GM23248 (cell line): ENCODE results near the gene SRC. TPM values are rescaled to one million over a fixed set of nuclear protein-coding genes. Genes with fewer than 3 reads are reported as not detected.

Source experiments
- DNase-seq: peaks from one replicate; pipeline ENCODE4 v3.0.0-alpha.2; 2015
- H2AFZ ChIP-seq: fragments of 200-600 bp; sonication (generic); 2 replicates; pipeline ENCODE4 v1.6.1; 2016; ENCODE audit warnings: antibody characterized with exemption
- H3F3A ChIP-seq: fragments of 200-600 bp; sonication (generic); 2 replicates; pipeline ENCODE4 v1.6.1; 2016; ENCODE audit warnings: mild to moderate bottlenecking, antibody characterized with exemption, mixed run types; ENCODE audit not compliant: insufficient read depth
- H3K27ac ChIP-seq: fragments of 200-600 bp; sonication (generic); 2 replicates; pipeline ENCODE4 v1.5.1; 2016; ENCODE audit warnings: mild to moderate bottlenecking
- H3K27me3 ChIP-seq: fragments of 200-600 bp; sonication (generic); replicated peaks from 2 replicates; pipeline ENCODE4 v1.6.1; 2016; ENCODE audit warnings: mild to moderate bottlenecking; ENCODE audit not compliant: insufficient read depth
- H3K36me3 ChIP-seq: fragments of 200-600 bp; sonication (generic); 2 replicates; pipeline ENCODE4 v1.6.1; 2016; ENCODE audit warnings: low read depth, mild to moderate bottlenecking
- H3K4me1 ChIP-seq: fragments of 200-600 bp; sonication (generic); 2 replicates; pipeline ENCODE4 v1.6.1; 2016; ENCODE audit warnings: mild to moderate bottlenecking; ENCODE audit not compliant: insufficient read depth
- H3K4me2 ChIP-seq: fragments of 200-600 bp; sonication (generic); one replicate; pipeline ENCODE4 v1.6.1; 2016; ENCODE audit warnings: mild to moderate bottlenecking; ENCODE audit not compliant: unreplicated experiment
- H3K4me3 ChIP-seq: fragments of 200-600 bp; sonication (generic); 2 replicates; pipeline ENCODE4 v1.5.1; 2016; ENCODE audit warnings: mild to moderate bottlenecking
- H3K79me2 ChIP-seq: fragments of 200-600 bp; sonication (generic); 2 replicates; pipeline ENCODE4 v1.6.1; 2016; ENCODE audit warnings: mild to moderate bottlenecking; ENCODE audit not compliant: insufficient read depth
- H3K9ac ChIP-seq: fragments of 200-600 bp; sonication (generic); 2 replicates; pipeline ENCODE4 v1.6.1; 2016; ENCODE audit warnings: mild to moderate bottlenecking
- H3K9me2 ChIP-seq: fragments of 200-600 bp; sonication (generic); 2 replicates; pipeline ENCODE4 v1.6.1; 2016; ENCODE audit warnings: mixed run types, mild to moderate bottlenecking, moderate library complexity; ENCODE audit not compliant: insufficient read depth
- H3K9me3 ChIP-seq: fragments of 200-600 bp; sonication (generic); one replicate; pipeline ENCODE4 v1.6.1; 2017; ENCODE audit warnings: low read depth
- H4K20me1 ChIP-seq: fragments of 200-600 bp; sonication (generic); 2 replicates; pipeline ENCODE4 v1.6.0; 2016; ENCODE audit not compliant: insufficient read depth
- EZH2 ChIP-seq: fragments of 200-600 bp; sonication (generic); IDR thresholded peaks from 2 replicates; pipeline ENCODE4 v1.6.1; 2018; ENCODE audit warnings: antibody characterized with exemption, mild to moderate bottlenecking; ENCODE audit not compliant: insufficient read depth, poor library complexity, severe bottlenecking
- EZH2phosphoT487 ChIP-seq: fragments of 200-600 bp; sonication (generic); IDR thresholded peaks from 2 replicates; pipeline ENCODE4 v1.6.1; 2018; ENCODE audit warnings: antibody characterized with exemption, moderate library complexity, mild to moderate bottlenecking, low read depth; ENCODE audit not compliant: insufficient read depth
- WGBS, 2 experiments: methylation state at CpG; one replicate each; pipeline ENCODE4 v1.1.6; 2015 to 2017; ENCODE audit warnings: low lambda C conversion rate in 2 of 2, low coverage in 1 of 2; ENCODE audit errors: missing lambda C conversion rate in 2 of 2; 5-methylcytosine and 5-hydroxymethylcytosine counted together
- in situ Hi-C: fragments of 300-500 bp; cut with MboI; formaldehyde crosslinking; loops from 2 replicates; pipeline ENCODE4 v1.15.0; 2020
- polyA plus RNA-seq: library from polyadenylated mRNA; unstranded; fragments of >200 nt; fragmentation: Nextera tagmentation; extraction: Ambion mirVana; gene quantifications from 2 replicates; pipeline ENCODE4 v1.2.1, GENCODE V29; 2016
- total RNA-seq: library from RNA; depleted of rRNA; stranded (reverse); fragments of >200 nt; shearing (Covaris generic); gene quantifications from 2 replicates; pipeline ENCODE4 v1.2.3, GENCODE V29; 2014

SRC gene
- total and polyA plus RNA-seq, 2 experiments from 2014 or later: 17.0 to 28.6 TPM

- WGBS, 2 experiments: 18 to 42% methylated on average over 1 of the region's 1 CpG
- Histone ChIP-seq H3K27ac (no peak overlapping the region), H3K4me1 (no peaks in the 10 kb centered on the region), H3K9ac (no peak overlapping the region), H3K36me3 (no peaks in the 10 kb centered on the region), H3F3A (no peaks in the 10 kb centered on the region), H3K9me3 (no peaks in the 10 kb centered on the region), H3K4me3 (no peak overlapping the region), H3K4me2 (no peak overlapping the region), H2AFZ (no peak overlapping the region), H3K27me3 (peaks cover 10% of the 10 kb centered on the region), H3K79me2 (no peaks in the 10 kb centered on the region), H4K20me1 (no peaks in the 10 kb centered on the region), H3K9me2 (no peaks in the 10 kb centered on the region)
- TF ChIP-seq EZH2phosphoT487 (no peak), EZH2 (no peak)
- in situ Hi-C loops: no loop called here
- no peak for DNase-seq
These were observed 86.7 kb downstream of the SRC start for GRCh38 chr20:37432606-37433005.

- 34 to 38% methylated on average over 4 of the region's 4 CpGs for WGBS, 2 experiments
- Histone ChIP-seq H3F3A (no peaks in the 10 kb centered on the region), H3K9me2 (no peaks in the 10 kb centered on the region), H2AFZ (no peak overlapping the region), H3K79me2 (no peaks in the 10 kb centered on the region), H3K9me3 (no peaks in the 10 kb centered on the region), H3K27ac (no peak overlapping the region), H3K4me3 (no peak overlapping the region), H4K20me1 (no peaks in the 10 kb centered on the region), H3K4me1 (no peaks in the 10 kb centered on the region), H3K9ac (no peak overlapping the region), H3K27me3 (no peaks in the 10 kb centered on the region; the same call in 1 of the 2 replicates), H3K4me2 (no peak overlapping the region), H3K36me3 (no peaks in the 10 kb centered on the region)
- TF ChIP-seq EZH2 (no peak), EZH2phosphoT487 (no peak)
- in situ Hi-C loops: no loop called here
- no peak for DNase-seq
These were observed 89.7 kb downstream of the SRC start for GRCh38 chr20:37435607-37436006.

GRCh38 chr20:37436527-37437186 is 90.7 kb downstream of the SRC start:
- H3K9me3 ChIP-seq: no peaks in the 10 kb centered on the region
- H3K79me2 ChIP-seq: no peaks in the 10 kb centered on the region
- WGBS, 2 experiments: 67 to 68% methylated on average over 9 of the region's 9 CpGs
- H3F3A ChIP-seq: no peaks in the 10 kb centered on the region
- H3K4me3 ChIP-seq: no peak overlapping the region
- in situ Hi-C loops: no loop called here
- H3K9me2 ChIP-seq: no peaks in the 10 kb centered on the region
- no peak overlapping the region for H2AFZ ChIP-seq
- H3K27me3 ChIP-seq: no peaks in the 10 kb centered on the region; the same call in 1 of the 2 replicates
- H3K4me2 ChIP-seq: no peak overlapping the region
- no peaks in the 10 kb centered on the region for H4K20me1 ChIP-seq
- no peak for DNase-seq
- TF ChIP-seq EZH2phosphoT487: no peak
- no peak for TF ChIP-seq EZH2
- no peaks in the 10 kb centered on the region for H3K36me3 ChIP-seq
- H3K27ac ChIP-seq: no peak overlapping the region
- no peaks in the 10 kb centered on the region for H3K4me1 ChIP-seq
- no peak overlapping the region for H3K9ac ChIP-seq

- no peak for TF ChIP-seq EZH2
- no peak for TF ChIP-seq EZH2phosphoT487
- WGBS, 2 experiments: 67 to 75% methylated on average over 8 of the region's 8 CpGs
- Histone ChIP-seq H3K9me3 (no peaks in the 10 kb centered on the region), H3K27ac (no peak overlapping the region), H3K9me2 (no peaks in the 10 kb centered on the region), H3K27me3 (no peaks in the 10 kb centered on the region; the same call in 1 of the 2 replicates), H3K4me2 (no peak overlapping the region), H3K9ac (no peak overlapping the region), H4K20me1 (no peaks in the 10 kb centered on the region), H3K79me2 (no peaks in the 10 kb centered on the region), H3K4me1 (no peaks in the 10 kb centered on the region), H3K4me3 (no peak overlapping the region), H3F3A (no peaks in the 10 kb centered on the region), H2AFZ (no peak overlapping the region), H3K36me3 (no peaks in the 10 kb centered on the region)
- no peak for DNase-seq
- in situ Hi-C loops: no loop called here
These were observed 91.7 kb downstream of the SRC start for GRCh38 chr20:37437676-37438075.
